ENCODE data around the gene MMP20. TPM values are rescaled to one million over a fixed set of nuclear protein-coding genes. Genes with fewer than 3 reads are reported as not detected.
A peak's percentile ranks its signal among the peaks of the same experiment; 100 is the strongest.

Gene MMP20
- total and polyA plus RNA-seq, 2 experiments from 2014 or later, result not detected

GRCh38 chr11:102552447-102553194 is 72.5 kb downstream of the MMP20 start:
- Mint-ChIP-seq H3K27me3 (ENCODE audit: insufficient read depth, low read depth, poor library complexity) (no peaks in the 10 kb centered on the region), H3K4me1 (peaks cover 13% of the 10 kb centered on the region), H3K27ac (no peak overlapping the region), H3K4me3 (no peak overlapping the region), H3K36me3 (ENCODE audit: low read depth) (peaks cover 3% of the 10 kb centered on the region; the same call in 1 of the 3 replicates), H3K9me3 (peaks cover 3% of the 10 kb centered on the region; the same call in 2 of the 3 replicates)
- no peaks in the 10 kb centered on the region for H3F3A ChIP-seq (replicated peaks; ENCODE audit: low read depth)
- peaks cover 15% of the 10 kb centered on the region; the same call in 1 of the 2 replicates for H3K4me1 ChIP-seq (ENCODE audit: insufficient read depth)
- no peaks in the 10 kb centered on the region for H3K79me2 ChIP-seq (replicated peaks; ENCODE audit: insufficient read depth)
- ATAC-seq, result no peak
- H3K4me3 ChIP-seq, result no peak overlapping the region
- no peaks in the 10 kb centered on the region for H4K20me1 ChIP-seq (replicated peaks; ENCODE audit: insufficient read depth)
- peak overlapping the region; percentile 74 for H2AFZ ChIP-seq
- H3K27ac ChIP-seq (ENCODE audit: low read depth), result no peak overlapping the region
- DNase-seq (ENCODE audit: low spot score), result no peak
- no peaks in the 10 kb centered on the region for H3K36me3 ChIP-seq (ENCODE audit: insufficient read depth)
- H3K4me2 ChIP-seq, result no peak overlapping the region
- no peaks in the 10 kb centered on the region for H3K27me3 ChIP-seq (ENCODE audit: insufficient read depth)
- H3K9me2 ChIP-seq (ENCODE audit: insufficient read depth), result no peaks in the 10 kb centered on the region
- TF ChIP-seq EZH2phosphoT487 (IDR thresholded peaks at IDR 0.05; ENCODE audit: unreplicated experiment), result no peak
- no peak for TF ChIP-seq ZNF331 (CRISPR knock-in tag; IDR thresholded peaks at IDR 0.05; ENCODE audit: low read depth)
- no peak for TF ChIP-seq STAT1 (IDR thresholded peaks at IDR 0.05; ENCODE audit: unreplicated experiment)
- no peak for TF ChIP-seq JUNB (IDR thresholded peaks at IDR 0.05; ENCODE audit: unreplicated experiment)
- TF ChIP-seq REST (IDR thresholded peaks at IDR 0.05; ENCODE audit: unreplicated experiment), result no peak
- no peak for TF ChIP-seq NANOG (IDR thresholded peaks at IDR 0.05; ENCODE audit: borderline replicate concordance)
- no peak for TF ChIP-seq CREB1 (CRISPR knock-in tag; IDR thresholded peaks at IDR 0.05; ENCODE audit: low read depth)
- no peak for TF ChIP-seq ZNF462 (CRISPR knock-in tag; IDR thresholded peaks at IDR 0.05)
- no peak for TF ChIP-seq ZNF114 (CRISPR knock-in tag; IDR thresholded peaks at IDR 0.05)
- no peak for TF ChIP-seq EZH2 (IDR thresholded peaks at IDR 0.05; ENCODE audit: low read depth, unreplicated experiment)
- no peak for TF ChIP-seq CTCF (conservative IDR thresholded peaks at IDR 0.05; ENCODE audit: low read depth in 2 of 2)
- TF ChIP-seq ETS1 (IDR thresholded peaks at IDR 0.05), result no peak
- TF ChIP-seq POLR2AphosphoS5 (IDR thresholded peaks at IDR 0.05; ENCODE audit: low read depth), result no peak
